TTC549 (cell line): ENCODE results near the gene TMOD2.

ENCODE experiments used
- FAIRE-seq: peaks from 2 replicates; lab custom pipeline; 2012; peaks lifted over from hg19 to GRCh38; lab: Jason Lieb, UNC

TMOD2 gene

GRCh38 chr15:51861557-51862359 lies 110.4 kb downstream of the TMOD2 start:
- no peak for FAIRE-seq

GRCh38 chr15:51863131-51863530 lies 111.7 kb downstream of the TMOD2 start:
- no peak for FAIRE-seq

GRCh38 chr15:51864408-51865056 lies 113.1 kb downstream of the TMOD2 start:
- FAIRE-seq = no peak

- FAIRE-seq = no peak
Measured at GRCh38 chr15:51865317-51865716, 113.9 kb downstream of the TMOD2 start.
